HepG2 (cell line): ENCODE results near the gene ABTB2. TPM values are rescaled to one million over a fixed set of nuclear protein-coding genes. Genes with fewer than 3 reads are reported as not detected.

Source experiments
- ARID2 ChIP-seq: sonication (generic); formaldehyde crosslinking; IDR thresholded peaks from 2 replicates; pipeline ENCODE4 v1.8.1; 2022; ENCODE audit warnings: mild to moderate bottlenecking, missing genetic modification reagents, borderline replicate concordance
- DMAP1 ChIP-seq: IDR thresholded peaks from 2 replicates; pipeline ENCODE4 v1.6.1; 2016
- FOXK1 ChIP-seq: sonication (generic); formaldehyde crosslinking; IDR thresholded peaks from 2 replicates; pipeline ENCODE4 v1.4.0; 2020; ENCODE audit warnings: low read depth, missing genetic modification reagents, borderline replicate concordance
- HDAC2 ChIP-seq: sonication (generic); formaldehyde crosslinking; IDR thresholded peaks from 2 replicates; pipeline ENCODE4 v1.4.0; 2020; ENCODE audit warnings: missing genetic modification reagents
- MTA1 ChIP-seq: sonication (generic); formaldehyde crosslinking; IDR thresholded peaks from 2 replicates; pipeline ENCODE4 v1.4.0; 2020; ENCODE audit warnings: missing genetic modification reagents, mild to moderate bottlenecking, borderline replicate concordance
- NCOA5 ChIP-seq: sonication (generic); formaldehyde crosslinking; IDR thresholded peaks from 2 replicates; pipeline ENCODE4 v1.4.0; 2020; ENCODE audit warnings: missing genetic modification reagents
- RCOR2 ChIP-seq: IDR thresholded peaks from 2 replicates; pipeline ENCODE4 v1.6.1; 2016; ENCODE audit warnings: missing biosample characterization, missing genetic modification reagents
- SP2 ChIP-seq: sonication (generic); formaldehyde crosslinking; IDR thresholded peaks from 2 replicates; pipeline ENCODE4 v1.5.1; 2020; ENCODE audit warnings: mild to moderate bottlenecking, missing genetic modification reagents
- TBP ChIP-seq: sonication (generic); formaldehyde crosslinking; IDR thresholded peaks from 2 replicates; pipeline ENCODE4 v1.5.0; 2020; ENCODE audit warnings: missing genetic modification reagents
- TEAD3 ChIP-seq: optimal IDR thresholded peaks from 2 replicates; pipeline ENCODE3; 2016; ENCODE audit warnings: borderline replicate concordance
- ZNF329 ChIP-seq: sonication (generic); formaldehyde crosslinking; IDR thresholded peaks from 2 replicates; pipeline ENCODE4 v1.9.0; 2021; ENCODE audit warnings: low read depth, mild to moderate bottlenecking, missing genetic modification reagents
- ZNF549 ChIP-seq: sonication (generic); formaldehyde crosslinking; IDR thresholded peaks from 2 replicates; pipeline ENCODE4 v1.5.0; 2020; ENCODE audit warnings: missing genetic modification reagents
- ZNF83 ChIP-seq: sonication (generic); formaldehyde crosslinking; IDR thresholded peaks from 2 replicates; pipeline ENCODE4 v1.4.0; 2020; ENCODE audit warnings: missing genetic modification reagents, mild to moderate bottlenecking, borderline replicate concordance
- ZNF891 ChIP-seq: sonication (generic); formaldehyde crosslinking; IDR thresholded peaks from 2 replicates; pipeline ENCODE4 v1.5.0; 2020; ENCODE audit warnings: mild to moderate bottlenecking, missing genetic modification reagents
- polyA plus RNA-seq, 8 experiments: library from polyadenylated mRNA; depleted of rRNA in 3 of 8; stranded (reverse) in 7 of 8; unstranded in 1 of 8; fragments of >200 nt; fragmentation: Illumina TruSeq in 4 of 8; extraction: Trizol in 4 of 8; gene quantifications; 2 replicates each; pipeline versions ENCODE4 v1.2.1 to v1.2.3, GENCODE V29; 2011 to 2016; ENCODE audit warnings: low read depth in 4 of 8, missing spikeins in 1 of 8, mixed read lengths in 1 of 8; ENCODE audit not compliant: insufficient read depth in 1 of 8
- total RNA-seq, 5 experiments: library from RNA; depleted of rRNA; stranded (reverse); fragments of >200 nt; fragmentation: Illumina TruSeq; extraction: Trizol; gene quantifications; 2 replicates each; pipeline ENCODE4 v1.2.3, GENCODE V29; 2016; ENCODE audit warnings: low read depth in 1 of 5
- TF ChIP-seq, protein P1 (sequence below): sonication (generic); formaldehyde crosslinking; conservative IDR thresholded peaks from 2 replicates; pipeline ENCODE4 v1.4.0; 2020; ENCODE audit warnings: missing genetic modification reagents
- TF ChIP-seq, protein P2 (sequence below): sonication (generic); formaldehyde crosslinking; IDR thresholded peaks from 2 replicates; pipeline ENCODE4 v1.8.0; 2022; ENCODE audit warnings: missing genetic modification reagents, low read depth, mild to moderate bottlenecking, borderline replicate concordance
- TF ChIP-seq, protein P3 (sequence below): sonication (generic); formaldehyde crosslinking; IDR thresholded peaks from 2 replicates; pipeline ENCODE4 v1.9.0; 2022; ENCODE audit warnings: missing genetic modification reagents, mild to moderate bottlenecking, borderline replicate concordance
- TF ChIP-seq, protein P4 (sequence below): sonication (generic); formaldehyde crosslinking; conservative IDR thresholded peaks from 2 replicates; pipeline ENCODE4 v1.4.0; 2020; ENCODE audit warnings: missing genetic modification reagents
- TF ChIP-seq, protein P5 (sequence below): sonication (generic); formaldehyde crosslinking; conservative IDR thresholded peaks from 2 replicates; pipeline ENCODE4 v1.8.0; 2022; ENCODE audit warnings: low read depth, missing genetic modification reagents
- TF ChIP-seq, protein P6 (sequence below): fragments of 450-650 bp; IDR thresholded peaks from 2 replicates; pipeline ENCODE4 v1.6.1; 2017; ENCODE audit warnings: mild to moderate bottlenecking

ABTB2 gene
- total and polyA plus RNA-seq, 2 of the 13 experiments (the other 11 are each of a cell fraction or from before 2014, with no cell fraction given): 5.1 to 15.4 TPM

DNA sequence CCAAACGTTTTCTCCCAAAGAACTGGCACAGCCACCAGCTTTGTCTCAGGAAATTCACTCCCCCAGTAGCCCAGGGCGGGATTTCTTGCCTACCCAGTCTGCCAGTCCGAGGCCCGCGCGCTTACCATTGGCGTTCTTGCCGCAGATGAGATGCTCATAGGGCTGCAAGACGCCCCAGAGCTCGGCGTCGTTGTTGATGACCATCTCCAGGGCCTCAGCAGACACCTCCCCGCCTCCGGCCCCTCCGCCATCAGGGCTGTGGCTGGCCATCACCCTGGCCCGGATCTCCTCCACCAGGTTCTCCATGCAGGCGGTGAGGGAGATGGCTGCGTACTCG is 1.3 kb downstream of the ABTB2 start (continued):
- TF ChIP-seq, protein P1, sequence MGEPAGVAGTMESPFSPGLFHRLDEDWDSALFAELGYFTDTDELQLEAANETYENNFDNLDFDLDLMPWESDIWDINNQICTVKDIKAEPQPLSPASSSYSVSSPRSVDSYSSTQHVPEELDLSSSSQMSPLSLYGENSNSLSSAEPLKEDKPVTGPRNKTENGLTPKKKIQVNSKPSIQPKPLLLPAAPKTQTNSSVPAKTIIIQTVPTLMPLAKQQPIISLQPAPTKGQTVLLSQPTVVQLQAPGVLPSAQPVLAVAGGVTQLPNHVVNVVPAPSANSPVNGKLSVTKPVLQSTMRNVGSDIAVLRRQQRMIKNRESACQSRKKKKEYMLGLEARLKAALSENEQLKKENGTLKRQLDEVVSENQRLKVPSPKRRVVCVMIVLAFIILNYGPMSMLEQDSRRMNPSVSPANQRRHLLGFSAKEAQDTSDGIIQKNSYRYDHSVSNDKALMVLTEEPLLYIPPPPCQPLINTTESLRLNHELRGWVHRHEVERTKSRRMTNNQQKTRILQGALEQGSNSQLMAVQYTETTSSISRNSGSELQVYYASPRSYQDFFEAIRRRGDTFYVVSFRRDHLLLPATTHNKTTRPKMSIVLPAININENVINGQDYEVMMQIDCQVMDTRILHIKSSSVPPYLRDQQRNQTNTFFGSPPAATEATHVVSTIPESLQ (CRISPR knock-in tag): no peak
- TF ChIP-seq RCOR2 (CRISPR knock-in tag): no peak
- no peak for TF ChIP-seq ZNF891 (CRISPR knock-in tag)
- no peak for TF ChIP-seq DMAP1 (CRISPR knock-in tag)
- TF ChIP-seq TEAD3 (CRISPR knock-in tag): no peak
- peak; percentile 12; the same call in 1 of the 2 replicates for TF ChIP-seq HDAC2 (CRISPR knock-in tag)
- no peak for TF ChIP-seq SP2 (CRISPR knock-in tag)
- TF ChIP-seq, protein P2, sequence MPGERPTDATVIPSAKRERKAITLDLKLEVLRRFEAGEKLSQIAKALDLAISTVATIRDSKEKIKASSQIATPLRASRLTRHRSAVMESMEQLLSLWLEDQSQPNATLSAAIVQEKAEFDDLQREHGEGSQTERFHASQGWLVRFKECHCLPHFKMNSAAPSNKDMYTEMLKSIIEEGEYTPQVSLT (CRISPR knock-in tag): no peak
- TF ChIP-seq, protein P3, sequence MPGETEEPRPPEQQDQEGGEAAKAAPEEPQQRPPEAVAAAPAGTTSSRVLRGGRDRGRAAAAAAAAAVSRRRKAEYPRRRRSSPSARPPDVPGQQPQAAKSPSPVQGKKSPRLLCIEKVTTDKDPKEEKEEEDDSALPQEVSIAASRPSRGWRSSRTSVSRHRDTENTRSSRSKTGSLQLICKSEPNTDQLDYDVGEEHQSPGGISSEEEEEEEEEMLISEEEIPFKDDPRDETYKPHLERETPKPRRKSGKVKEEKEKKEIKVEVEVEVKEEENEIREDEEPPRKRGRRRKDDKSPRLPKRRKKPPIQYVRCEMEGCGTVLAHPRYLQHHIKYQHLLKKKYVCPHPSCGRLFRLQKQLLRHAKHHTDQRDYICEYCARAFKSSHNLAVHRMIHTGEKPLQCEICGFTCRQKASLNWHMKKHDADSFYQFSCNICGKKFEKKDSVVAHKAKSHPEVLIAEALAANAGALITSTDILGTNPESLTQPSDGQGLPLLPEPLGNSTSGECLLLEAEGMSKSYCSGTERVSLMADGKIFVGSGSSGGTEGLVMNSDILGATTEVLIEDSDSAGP (CRISPR knock-in tag): no peak
- TF ChIP-seq ZNF329 (CRISPR knock-in tag): peak; percentile 6; the same call in 1 of the 2 replicates
- no peak for TF ChIP-seq NCOA5 (CRISPR knock-in tag)
- TF ChIP-seq, protein P4, sequence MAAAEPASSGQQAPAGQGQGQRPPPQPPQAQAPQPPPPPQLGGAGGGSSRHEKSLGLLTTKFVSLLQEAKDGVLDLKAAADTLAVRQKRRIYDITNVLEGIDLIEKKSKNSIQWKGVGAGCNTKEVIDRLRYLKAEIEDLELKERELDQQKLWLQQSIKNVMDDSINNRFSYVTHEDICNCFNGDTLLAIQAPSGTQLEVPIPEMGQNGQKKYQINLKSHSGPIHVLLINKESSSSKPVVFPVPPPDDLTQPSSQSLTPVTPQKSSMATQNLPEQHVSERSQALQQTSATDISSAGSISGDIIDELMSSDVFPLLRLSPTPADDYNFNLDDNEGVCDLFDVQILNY: no peak
- 0 out of 2 replicates have a peak, but pooled peaks have one; percentile 25 for TF ChIP-seq ZNF83 (CRISPR knock-in tag)
- no peak for TF ChIP-seq FOXK1 (CRISPR knock-in tag)
- TF ChIP-seq ARID2 (CRISPR knock-in tag): no peak
- no peak for TF ChIP-seq ZNF549 (CRISPR knock-in tag)
- TF ChIP-seq TBP: no peak
- TF ChIP-seq, protein P5, sequence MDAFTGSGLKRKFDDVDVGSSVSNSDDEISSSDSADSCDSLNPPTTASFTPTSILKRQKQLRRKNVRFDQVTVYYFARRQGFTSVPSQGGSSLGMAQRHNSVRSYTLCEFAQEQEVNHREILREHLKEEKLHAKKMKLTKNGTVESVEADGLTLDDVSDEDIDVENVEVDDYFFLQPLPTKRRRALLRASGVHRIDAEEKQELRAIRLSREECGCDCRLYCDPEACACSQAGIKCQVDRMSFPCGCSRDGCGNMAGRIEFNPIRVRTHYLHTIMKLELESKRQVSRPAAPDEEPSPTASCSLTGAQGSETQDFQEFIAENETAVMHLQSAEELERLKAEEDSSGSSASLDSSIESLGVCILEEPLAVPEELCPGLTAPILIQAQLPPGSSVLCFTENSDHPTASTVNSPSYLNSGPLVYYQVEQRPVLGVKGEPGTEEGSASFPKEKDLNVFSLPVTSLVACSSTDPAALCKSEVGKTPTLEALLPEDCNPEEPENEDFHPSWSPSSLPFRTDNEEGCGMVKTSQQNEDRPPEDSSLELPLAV (CRISPR knock-in tag): 0 out of 2 replicates have a peak, but pooled peaks have one; percentile 17
- TF ChIP-seq MTA1 (CRISPR knock-in tag): no peak
- TF ChIP-seq, protein P6, sequence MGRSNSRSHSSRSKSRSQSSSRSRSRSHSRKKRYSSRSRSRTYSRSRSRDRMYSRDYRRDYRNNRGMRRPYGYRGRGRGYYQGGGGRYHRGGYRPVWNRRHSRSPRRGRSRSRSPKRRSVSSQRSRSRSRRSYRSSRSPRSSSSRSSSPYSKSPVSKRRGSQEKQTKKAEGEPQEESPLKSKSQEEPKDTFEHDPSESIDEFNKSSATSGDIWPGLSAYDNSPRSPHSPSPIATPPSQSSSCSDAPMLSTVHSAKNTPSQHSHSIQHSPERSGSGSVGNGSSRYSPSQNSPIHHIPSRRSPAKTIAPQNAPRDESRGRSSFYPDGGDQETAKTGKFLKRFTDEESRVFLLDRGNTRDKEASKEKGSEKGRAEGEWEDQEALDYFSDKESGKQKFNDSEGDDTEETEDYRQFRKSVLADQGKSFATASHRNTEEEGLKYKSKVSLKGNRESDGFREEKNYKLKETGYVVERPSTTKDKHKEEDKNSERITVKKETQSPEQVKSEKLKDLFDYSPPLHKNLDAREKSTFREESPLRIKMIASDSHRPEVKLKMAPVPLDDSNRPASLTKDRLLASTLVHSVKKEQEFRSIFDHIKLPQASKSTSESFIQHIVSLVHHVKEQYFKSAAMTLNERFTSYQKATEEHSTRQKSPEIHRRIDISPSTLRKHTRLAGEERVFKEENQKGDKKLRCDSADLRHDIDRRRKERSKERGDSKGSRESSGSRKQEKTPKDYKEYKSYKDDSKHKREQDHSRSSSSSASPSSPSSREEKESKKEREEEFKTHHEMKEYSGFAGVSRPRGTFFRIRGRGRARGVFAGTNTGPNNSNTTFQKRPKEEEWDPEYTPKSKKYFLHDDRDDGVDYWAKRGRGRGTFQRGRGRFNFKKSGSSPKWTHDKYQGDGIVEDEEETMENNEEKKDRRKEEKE: no peak
